ENCODE measurements around the gene CLDN14. TPM values are rescaled to one million over a fixed set of nuclear protein-coding genes. Genes with fewer than 3 reads are reported as not detected.
A peak's percentile ranks its signal among the peaks of the same experiment; 100 is the strongest.

CLDN14 gene
- total and polyA plus RNA-seq, 9 donors: 0.15 TPM; not detected in 8

DNA sequence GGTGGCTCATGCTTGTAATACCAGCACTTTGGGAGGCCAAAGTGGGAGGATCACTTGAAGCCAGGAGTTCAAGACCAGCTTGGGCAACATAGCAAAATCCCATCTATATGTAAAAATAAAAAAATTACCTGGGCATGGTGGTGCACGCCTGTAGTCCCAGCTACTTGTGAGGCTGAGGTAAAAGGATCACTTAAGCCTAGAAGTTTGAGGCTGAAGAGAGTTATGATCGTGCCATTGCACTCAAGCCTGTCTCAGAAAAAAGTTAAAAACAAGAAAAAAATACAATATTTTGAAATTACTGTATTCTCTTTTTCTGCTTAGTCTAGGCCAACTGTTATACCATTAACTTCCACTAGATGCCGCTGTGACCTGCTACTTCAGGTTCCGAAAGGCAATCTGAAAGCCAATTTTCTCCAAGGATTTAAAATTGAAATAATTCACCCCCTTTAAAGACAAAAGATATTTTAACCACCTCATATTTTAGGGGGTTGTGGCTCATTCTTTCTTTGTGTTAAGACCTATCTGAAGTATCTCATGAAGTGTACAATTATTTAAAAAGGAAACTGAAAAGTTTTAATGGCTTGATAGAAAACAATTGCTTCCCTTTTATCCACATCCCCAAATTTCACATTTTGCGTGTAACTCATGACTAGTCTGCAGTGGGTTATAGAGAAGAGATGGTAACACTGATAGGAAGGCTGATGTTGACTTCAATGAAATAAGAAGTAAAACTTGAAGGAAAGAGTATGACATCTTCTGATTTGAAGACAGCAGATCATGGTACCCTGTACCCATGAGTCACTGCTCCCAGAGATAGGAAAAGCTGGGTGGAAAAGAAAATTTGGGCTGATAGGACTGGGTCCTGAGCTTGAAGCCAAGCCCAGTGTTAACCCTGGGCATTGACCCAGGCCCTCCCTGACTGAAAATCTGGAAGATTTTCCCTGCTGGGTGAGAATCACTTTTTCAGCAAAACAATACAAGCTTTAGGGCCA is 24.4 kb upstream of the CLDN14 start:
- intact Hi-C loops (cut with DNase I): loop anchor here (5.0 kb wide), 2 partner anchors 82 to 423 kb away; no protein-coding TSS in a partner anchor
- no peaks in the 10 kb centered on the region for H3K4me1 ChIP-seq (ENCODE audit: insufficient read depth)
- peak in 2 of 5 donors; percentile 29 to 47 for DNase-seq
- H3K27ac ChIP-seq: no peak overlapping the region
- H3K36me3 ChIP-seq: no peaks in the 10 kb centered on the region
- TF ChIP-seq, protein P1, sequence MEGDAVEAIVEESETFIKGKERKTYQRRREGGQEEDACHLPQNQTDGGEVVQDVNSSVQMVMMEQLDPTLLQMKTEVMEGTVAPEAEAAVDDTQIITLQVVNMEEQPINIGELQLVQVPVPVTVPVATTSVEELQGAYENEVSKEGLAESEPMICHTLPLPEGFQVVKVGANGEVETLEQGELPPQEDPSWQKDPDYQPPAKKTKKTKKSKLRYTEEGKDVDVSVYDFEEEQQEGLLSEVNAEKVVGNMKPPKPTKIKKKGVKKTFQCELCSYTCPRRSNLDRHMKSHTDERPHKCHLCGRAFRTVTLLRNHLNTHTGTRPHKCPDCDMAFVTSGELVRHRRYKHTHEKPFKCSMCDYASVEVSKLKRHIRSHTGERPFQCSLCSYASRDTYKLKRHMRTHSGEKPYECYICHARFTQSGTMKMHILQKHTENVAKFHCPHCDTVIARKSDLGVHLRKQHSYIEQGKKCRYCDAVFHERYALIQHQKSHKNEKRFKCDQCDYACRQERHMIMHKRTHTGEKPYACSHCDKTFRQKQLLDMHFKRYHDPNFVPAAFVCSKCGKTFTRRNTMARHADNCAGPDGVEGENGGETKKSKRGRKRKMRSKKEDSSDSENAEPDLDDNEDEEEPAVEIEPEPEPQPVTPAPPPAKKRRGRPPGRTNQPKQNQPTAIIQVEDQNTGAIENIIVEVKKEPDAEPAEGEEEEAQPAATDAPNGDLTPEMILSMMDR (IDR thresholded peaks at IDR 0.05): peak; percentile 68 to 89 (median 82)
- TF ChIP-seq EP300 (IDR thresholded peaks at IDR 0.05) (no peak), POLR2A (IDR thresholded peaks at IDR 0.05) (no peak)
- no peaks in the 10 kb centered on the region for H3K27me3 ChIP-seq
- H3K4me3 ChIP-seq: no peak overlapping the region
- H3K9me3 ChIP-seq: no peaks in the 10 kb centered on the region
- whole genome bisulfite sequencing, 3 donors: 32 to 35% (median 34%) methylated on average over 5 of the region's 5 CpGs

DNA sequence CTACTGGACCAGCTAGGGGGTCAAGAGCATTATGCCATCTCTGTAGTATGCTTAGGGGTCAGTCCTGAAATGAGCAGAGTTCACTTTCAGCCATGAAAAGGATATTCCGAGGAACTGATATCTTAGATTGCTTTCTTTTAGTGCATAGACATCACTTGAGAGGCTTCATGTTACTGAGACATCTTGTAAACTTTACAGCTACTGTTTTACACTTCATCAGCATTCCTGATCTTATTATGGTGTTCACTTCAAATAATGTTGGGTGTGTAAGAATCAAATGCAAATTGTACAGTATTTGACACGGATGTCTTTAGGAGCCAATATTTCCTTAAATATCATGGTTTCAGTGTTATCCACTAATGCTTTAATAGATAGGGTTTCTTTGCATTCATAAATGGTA is 22.4 kb upstream of the CLDN14 start:
- H3K36me3 ChIP-seq: no peaks in the 10 kb centered on the region
- H3K27me3 ChIP-seq: no peaks in the 10 kb centered on the region
- intact Hi-C loops (cut with DNase I): loop anchor here in 3 of 4 donors (5.0 kb wide), 2 partner anchors 80 to 425 kb away; no protein-coding TSS in a partner anchor
- WGBS, 3 donors: 80 to 83% (median 80%) methylated on average over 2 of the region's 2 CpGs
- H3K4me1 ChIP-seq (ENCODE audit: insufficient read depth): no peaks in the 10 kb centered on the region
- DNase-seq: no peak
- TF ChIP-seq POLR2A (IDR thresholded peaks at IDR 0.05) (no peak), EP300 (IDR thresholded peaks at IDR 0.05) (no peak)
- TF ChIP-seq, protein P1 (IDR thresholded peaks at IDR 0.05): no peak
- H3K9me3 ChIP-seq: no peaks in the 10 kb centered on the region
- H3K4me3 ChIP-seq: no peak overlapping the region
- no peak overlapping the region for H3K27ac ChIP-seq

DNA sequence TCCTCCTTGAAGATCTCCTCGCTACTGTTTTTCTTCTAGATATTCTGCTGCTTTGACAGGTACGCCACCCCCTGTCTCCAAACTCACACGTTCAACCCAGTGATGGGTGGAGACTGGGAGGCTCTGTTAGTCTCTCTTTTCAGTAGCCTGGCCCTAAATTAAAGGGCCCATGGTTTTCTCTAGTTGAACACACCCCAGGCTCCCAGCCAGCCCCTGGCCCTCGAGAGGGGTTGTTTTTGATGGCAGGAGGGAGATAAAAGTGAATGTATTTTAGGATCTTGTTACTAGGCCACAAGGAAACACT is 21.6 kb upstream of the CLDN14 start:
- 60 to 68% (median 64%) methylated on average over 4 of the region's 4 CpGs for WGBS, 3 donors
- TF ChIP-seq EP300 (IDR thresholded peaks at IDR 0.05) (no peak), POLR2A (IDR thresholded peaks at IDR 0.05) (no peak)
- TF ChIP-seq, protein P1 (IDR thresholded peaks at IDR 0.05): no peak
- Histone ChIP-seq H3K4me1 (ENCODE audit: insufficient read depth) (no peaks in the 10 kb centered on the region), H3K27ac (no peak overlapping the region), H3K4me3 (no peak overlapping the region), H3K27me3 (no peaks in the 10 kb centered on the region), H3K36me3 (no peaks in the 10 kb centered on the region), H3K9me3 (no peaks in the 10 kb centered on the region)
- intact Hi-C loops (cut with DNase I): loop anchor here in 3 of 4 donors (5.0 kb wide), 2 partner anchors 79 to 426 kb away; no protein-coding TSS in a partner anchor
- no peak for DNase-seq

DNA sequence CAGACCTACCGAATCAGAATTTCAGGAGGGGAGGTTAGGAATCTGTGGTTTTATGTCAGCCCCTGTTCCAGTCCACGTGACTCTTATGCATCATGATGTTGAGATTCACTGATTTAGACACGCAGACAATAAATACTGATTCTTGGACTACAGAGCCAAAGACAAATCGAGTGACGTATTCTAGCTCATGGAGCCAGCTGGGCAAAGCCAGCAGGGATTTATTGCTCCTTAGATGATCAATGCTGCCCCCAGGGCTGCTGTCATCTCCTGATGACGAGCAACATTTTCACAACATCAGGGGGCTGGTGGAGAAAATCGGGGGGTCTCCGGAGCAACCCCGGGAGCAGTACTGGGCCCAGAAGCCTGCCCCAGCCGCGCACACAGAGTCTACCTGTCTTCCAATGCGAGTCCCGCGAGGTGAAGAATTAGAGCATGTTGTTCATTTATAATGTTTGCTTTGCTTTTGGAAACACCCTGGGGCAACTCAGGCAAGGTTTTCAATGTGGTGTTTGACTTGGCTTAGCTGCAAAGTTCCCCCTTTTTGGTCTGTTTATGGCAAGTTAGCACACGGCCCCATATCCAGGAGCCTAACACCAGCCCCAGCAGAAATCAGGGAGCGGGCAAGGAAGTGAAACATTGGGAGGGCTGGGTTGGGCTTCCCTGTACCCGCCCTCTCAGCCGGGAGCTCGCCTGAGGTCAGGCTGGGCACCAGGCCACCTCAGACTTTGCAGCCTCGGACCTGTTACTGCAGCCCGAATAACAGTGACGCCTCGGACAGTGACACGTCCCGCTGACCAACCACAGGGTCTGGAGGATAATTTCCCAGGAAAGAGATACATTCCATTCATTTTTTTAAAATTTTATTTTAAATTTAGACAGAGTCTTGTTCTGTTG is 19.9 kb upstream of the CLDN14 start:
- H3K27ac ChIP-seq: no peak overlapping the region
- DNase-seq: no peak
- H3K4me3 ChIP-seq: no peak overlapping the region
- 69 to 81% (median 75%) methylated on average over 25 of the region's 25 CpGs for WGBS, 3 donors
- H3K9me3 ChIP-seq: no peaks in the 10 kb centered on the region
- H3K36me3 ChIP-seq: no peaks in the 10 kb centered on the region
- H3K4me1 ChIP-seq (ENCODE audit: insufficient read depth): no peaks in the 10 kb centered on the region
- intact Hi-C loops (cut with DNase I): loop anchor here in 3 of 4 donors (5.0 kb wide), 2 partner anchors 78 to 427 kb away; no protein-coding TSS in a partner anchor
- TF ChIP-seq, protein P1 (IDR thresholded peaks at IDR 0.05): no peak
- no peak for TF ChIP-seq EP300 (IDR thresholded peaks at IDR 0.05)
- H3K27me3 ChIP-seq: no peaks in the 10 kb centered on the region
